ENCODE data around the gene CCDC102B.

Gene CCDC102B

GRCh38 chr18:68944330-68944729 is 146.4 kb downstream of the CCDC102B start:
- no peaks in the 10 kb centered on the region for H3K27me3 ChIP-seq (ENCODE audit: insufficient read depth, poor library complexity, severe bottlenecking)
- TF ChIP-seq SPI1 (IDR thresholded peaks at IDR 0.05; ENCODE audit: borderline replicate concordance, low read depth) (no peak), GABPA (IDR thresholded peaks at IDR 0.05; ENCODE audit: low read depth) (no peak), POLR2AphosphoS5 (IDR thresholded peaks at IDR 0.05; ENCODE audit: low read depth) (no peak), REST (IDR thresholded peaks at IDR 0.05; ENCODE audit: insufficient replicate concordance, low read depth) (no peak), CTCF (IDR thresholded peaks at IDR 0.05; ENCODE audit: insufficient read depth, low read length) (no peak)
- H3K27ac ChIP-seq (replicated peaks) = no peak overlapping the region
- no peak for DNase-seq (ENCODE audit: low read depth in 1 of 2, low spot score in 1 of 2)
- H3K4me3 ChIP-seq (replicated peaks; ENCODE audit: insufficient read depth, low read length) = no peak overlapping the region

GRCh38 chr18:68944826-68945225 is 146.9 kb downstream of the CCDC102B start:
- H3K27ac ChIP-seq (replicated peaks) = no peak overlapping the region
- TF ChIP-seq GABPA (IDR thresholded peaks at IDR 0.05; ENCODE audit: low read depth) (no peak), SPI1 (IDR thresholded peaks at IDR 0.05; ENCODE audit: borderline replicate concordance, low read depth) (no peak), POLR2AphosphoS5 (IDR thresholded peaks at IDR 0.05; ENCODE audit: low read depth) (no peak), CTCF (IDR thresholded peaks at IDR 0.05; ENCODE audit: insufficient read depth, low read length) (no peak), REST (IDR thresholded peaks at IDR 0.05; ENCODE audit: insufficient replicate concordance, low read depth) (no peak)
- DNase-seq (ENCODE audit: low read depth in 1 of 2, low spot score in 1 of 2) = no peak
- no peak overlapping the region for H3K4me3 ChIP-seq (replicated peaks; ENCODE audit: insufficient read depth, low read length)
- no peaks in the 10 kb centered on the region for H3K27me3 ChIP-seq (ENCODE audit: insufficient read depth, poor library complexity, severe bottlenecking)

GRCh38 chr18:68948622-68949021 is 150.7 kb downstream of the CCDC102B start:
- no peaks in the 10 kb centered on the region for H3K27me3 ChIP-seq (ENCODE audit: insufficient read depth, poor library complexity, severe bottlenecking)
- no peak for DNase-seq (ENCODE audit: low read depth in 1 of 2, low spot score in 1 of 2)
- H3K27ac ChIP-seq (replicated peaks) = no peak overlapping the region
- no peak overlapping the region for H3K4me3 ChIP-seq (replicated peaks; ENCODE audit: insufficient read depth, low read length)
- TF ChIP-seq CTCF (IDR thresholded peaks at IDR 0.05; ENCODE audit: insufficient read depth, low read length) (no peak), POLR2AphosphoS5 (IDR thresholded peaks at IDR 0.05; ENCODE audit: low read depth) (no peak), REST (IDR thresholded peaks at IDR 0.05; ENCODE audit: insufficient replicate concordance, low read depth) (no peak), SPI1 (IDR thresholded peaks at IDR 0.05; ENCODE audit: borderline replicate concordance, low read depth) (no peak; the same call in 1 of the 2 replicates)
